ENCODE data around the gene ADRA1B.

Gene ADRA1B

GRCh38 chr5:159935946-159936345, 19.7 kb downstream of the ADRA1B start:
- Histone ChIP-seq H3K4me1 (ENCODE audit: insufficient read depth, low read length) (no peaks in the 10 kb centered on the region), H3K36me3 (ENCODE audit: insufficient read depth, low read length) (no peaks in the 10 kb centered on the region), H3K27me3 (ENCODE audit: control insufficient read depth in 1 of 2, insufficient read depth in 2 of 2, low read length in 2 of 2) (no peaks in the 10 kb centered on the region), H3K9ac (ENCODE audit: low read length) (no peak overlapping the region), H3K4me3 (ENCODE audit: low read depth in 1 of 2, low read length in 2 of 2) (no peak overlapping the region), H3K9me3 (ENCODE audit: low read length) (no peaks in the 10 kb centered on the region), H3K27ac (ENCODE audit: low read depth, low read length) (no peak overlapping the region)

- Histone ChIP-seq H3K27ac (ENCODE audit: low read depth, low read length) (no peak overlapping the region), H3K27me3 (ENCODE audit: control insufficient read depth in 1 of 2, insufficient read depth in 2 of 2, low read length in 2 of 2) (no peaks in the 10 kb centered on the region), H3K9me3 (ENCODE audit: low read length) (no peaks in the 10 kb centered on the region), H3K4me1 (ENCODE audit: insufficient read depth, low read length) (no peaks in the 10 kb centered on the region), H3K36me3 (ENCODE audit: insufficient read depth, low read length) (no peaks in the 10 kb centered on the region), H3K4me3 (ENCODE audit: low read depth in 1 of 2, low read length in 2 of 2) (no peak overlapping the region), H3K9ac (ENCODE audit: low read length) (no peak overlapping the region)
Observed at GRCh38 chr5:159936686-159937329, 20.5 kb downstream of the ADRA1B start.

- H3K9ac ChIP-seq (ENCODE audit: low read length), result no peak overlapping the region
- H3K36me3 ChIP-seq (ENCODE audit: insufficient read depth, low read length), result no peaks in the 10 kb centered on the region
- no peak overlapping the region for H3K4me3 ChIP-seq (ENCODE audit: low read depth in 1 of 2, low read length in 2 of 2)
- H3K27me3 ChIP-seq (ENCODE audit: control insufficient read depth in 1 of 2, insufficient read depth in 2 of 2, low read length in 2 of 2), result no peaks in the 10 kb centered on the region
- no peaks in the 10 kb centered on the region for H3K9me3 ChIP-seq (ENCODE audit: low read length)
- H3K27ac ChIP-seq (ENCODE audit: low read depth, low read length), result no peak overlapping the region
- H3K4me1 ChIP-seq (ENCODE audit: insufficient read depth, low read length), result no peaks in the 10 kb centered on the region
Observed at GRCh38 chr5:159937580-159937979, 21.3 kb downstream of the ADRA1B start.

GRCh38 chr5:159943326-159943725, 27.0 kb downstream of the ADRA1B start:
- H3K4me1 ChIP-seq (ENCODE audit: insufficient read depth, low read length), result no peaks in the 10 kb centered on the region
- no peak overlapping the region for H3K4me3 ChIP-seq (ENCODE audit: low read depth in 1 of 2, low read length in 2 of 2)
- no peaks in the 10 kb centered on the region for H3K27me3 ChIP-seq (ENCODE audit: control insufficient read depth in 1 of 2, insufficient read depth in 2 of 2, low read length in 2 of 2)
- H3K9ac ChIP-seq (ENCODE audit: low read length), result no peak overlapping the region
- H3K36me3 ChIP-seq (ENCODE audit: insufficient read depth, low read length), result no peaks in the 10 kb centered on the region
- no peaks in the 10 kb centered on the region for H3K9me3 ChIP-seq (ENCODE audit: low read length)
- H3K27ac ChIP-seq (ENCODE audit: low read depth, low read length), result no peak overlapping the region

GRCh38 chr5:159944056-159944600, 27.8 kb downstream of the ADRA1B start:
- Histone ChIP-seq H3K27me3 (ENCODE audit: control insufficient read depth in 1 of 2, insufficient read depth in 2 of 2, low read length in 2 of 2) (no peaks in the 10 kb centered on the region), H3K4me1 (ENCODE audit: insufficient read depth, low read length) (no peaks in the 10 kb centered on the region)

GRCh38 chr5:159945359-159945758, 29.1 kb downstream of the ADRA1B start:
- Histone ChIP-seq H3K36me3 (ENCODE audit: insufficient read depth, low read length) (no peaks in the 10 kb centered on the region), H3K4me1 (ENCODE audit: insufficient read depth, low read length) (no peaks in the 10 kb centered on the region), H3K27me3 (ENCODE audit: control insufficient read depth in 1 of 2, insufficient read depth in 2 of 2, low read length in 2 of 2) (no peaks in the 10 kb centered on the region), H3K27ac (ENCODE audit: low read depth, low read length) (no peak overlapping the region), H3K4me3 (ENCODE audit: low read depth in 1 of 2, low read length in 2 of 2) (no peak overlapping the region), H3K9me3 (ENCODE audit: low read length) (no peaks in the 10 kb centered on the region), H3K9ac (ENCODE audit: low read length) (no peak overlapping the region)

More at GRCh38 chr5:159944056-159944600, 27.8 kb downstream of the ADRA1B start:
- no peak overlapping the region for H3K27ac ChIP-seq (ENCODE audit: low read depth, low read length)
- no peaks in the 10 kb centered on the region for H3K36me3 ChIP-seq (ENCODE audit: insufficient read depth, low read length)
- H3K9ac ChIP-seq (ENCODE audit: low read length), result no peak overlapping the region
- H3K9me3 ChIP-seq (ENCODE audit: low read length), result no peaks in the 10 kb centered on the region
- H3K4me3 ChIP-seq (ENCODE audit: low read depth in 1 of 2, low read length in 2 of 2), result no peak overlapping the region

GRCh38 chr5:159947708-159948358, 31.6 kb downstream of the ADRA1B start:
- H3K36me3 ChIP-seq (ENCODE audit: insufficient read depth, low read length), result no peaks in the 10 kb centered on the region
- no peaks in the 10 kb centered on the region for H3K4me1 ChIP-seq (ENCODE audit: insufficient read depth, low read length)
- H3K9me3 ChIP-seq (ENCODE audit: low read length), result no peaks in the 10 kb centered on the region
- no peak overlapping the region for H3K9ac ChIP-seq (ENCODE audit: low read length)
- H3K27me3 ChIP-seq (ENCODE audit: control insufficient read depth in 1 of 2, insufficient read depth in 2 of 2, low read length in 2 of 2), result no peaks in the 10 kb centered on the region
- no peak overlapping the region for H3K4me3 ChIP-seq (ENCODE audit: low read depth in 1 of 2, low read length in 2 of 2)
- no peak overlapping the region for H3K27ac ChIP-seq (ENCODE audit: low read depth, low read length)

GRCh38 chr5:159951387-159951786, 35.1 kb downstream of the ADRA1B start:
- Histone ChIP-seq H3K9ac (ENCODE audit: low read length) (no peak overlapping the region), H3K9me3 (ENCODE audit: low read length) (no peaks in the 10 kb centered on the region), H3K27ac (ENCODE audit: low read depth, low read length) (no peak overlapping the region), H3K27me3 (ENCODE audit: control insufficient read depth in 1 of 2, insufficient read depth in 2 of 2, low read length in 2 of 2) (no peaks in the 10 kb centered on the region), H3K4me1 (ENCODE audit: insufficient read depth, low read length) (no peaks in the 10 kb centered on the region), H3K36me3 (ENCODE audit: insufficient read depth, low read length) (no peaks in the 10 kb centered on the region), H3K4me3 (ENCODE audit: low read depth in 1 of 2, low read length in 2 of 2) (no peak overlapping the region)

- Histone ChIP-seq H3K9me3 (ENCODE audit: low read length) (no peaks in the 10 kb centered on the region), H3K4me3 (ENCODE audit: low read depth in 1 of 2, low read length in 2 of 2) (no peak overlapping the region), H3K27me3 (ENCODE audit: control insufficient read depth in 1 of 2, insufficient read depth in 2 of 2, low read length in 2 of 2) (no peaks in the 10 kb centered on the region), H3K4me1 (ENCODE audit: insufficient read depth, low read length) (no peaks in the 10 kb centered on the region), H3K27ac (ENCODE audit: low read depth, low read length) (no peak overlapping the region), H3K36me3 (ENCODE audit: insufficient read depth, low read length) (no peaks in the 10 kb centered on the region), H3K9ac (ENCODE audit: low read length) (no peak overlapping the region)
Observed at GRCh38 chr5:159951834-159952233, 35.6 kb downstream of the ADRA1B start.

- H3K9me3 ChIP-seq (ENCODE audit: low read length), result no peaks in the 10 kb centered on the region
- no peak overlapping the region for H3K4me3 ChIP-seq (ENCODE audit: low read depth in 1 of 2, low read length in 2 of 2)
- H3K36me3 ChIP-seq (ENCODE audit: insufficient read depth, low read length), result no peaks in the 10 kb centered on the region
Observed at GRCh38 chr5:159953609-159954008, 37.3 kb downstream of the ADRA1B start.

GRCh38 chr5:159955056-159955624, 38.9 kb downstream of the ADRA1B start:
- H3K27me3 ChIP-seq (ENCODE audit: control insufficient read depth in 1 of 2, insufficient read depth in 2 of 2, low read length in 2 of 2), result no peaks in the 10 kb centered on the region
- H3K9ac ChIP-seq (ENCODE audit: low read length), result no peak overlapping the region
- H3K9me3 ChIP-seq (ENCODE audit: low read length), result no peaks in the 10 kb centered on the region
- no peak overlapping the region for H3K27ac ChIP-seq (ENCODE audit: low read depth, low read length)
- H3K4me3 ChIP-seq (ENCODE audit: low read depth in 1 of 2, low read length in 2 of 2), result no peak overlapping the region
- no peaks in the 10 kb centered on the region for H3K36me3 ChIP-seq (ENCODE audit: insufficient read depth, low read length)
- H3K4me1 ChIP-seq (ENCODE audit: insufficient read depth, low read length), result no peaks in the 10 kb centered on the region

More at GRCh38 chr5:159953609-159954008, 37.3 kb downstream of the ADRA1B start:
- Histone ChIP-seq H3K27me3 (ENCODE audit: control insufficient read depth in 1 of 2, insufficient read depth in 2 of 2, low read length in 2 of 2) (no peaks in the 10 kb centered on the region), H3K27ac (ENCODE audit: low read depth, low read length) (no peak overlapping the region), H3K4me1 (ENCODE audit: insufficient read depth, low read length) (no peaks in the 10 kb centered on the region), H3K9ac (ENCODE audit: low read length) (no peak overlapping the region)
